Large intestine (tissue), 1 donor: ENCODE results near the gene CD48. TPM values are rescaled to one million over a fixed set of nuclear protein-coding genes. Genes with fewer than 3 reads are reported as not detected.

Experiments
- polyA plus RNA-seq: library from polyadenylated mRNA; unstranded; fragments of 120-200 nt; gene quantifications from one replicate; pipeline ENCODE4 v1.2.1, GENCODE V29; 2013

CD48 gene
- polyA plus RNA-seq, 1 donor: 8.6 TPM

Other genes starting within 250 kb of the CD48 start
- 1.6 TPM for gene SLAMF6, start 188.6 kb downstream of the CD48 start, polyA plus RNA-seq
- 1.7 TPM for gene CD84, start 132.3 kb downstream of the CD48 start, polyA plus RNA-seq
- gene SLAMF1, start 64.8 kb downstream of the CD48 start, polyA plus RNA-seq: 0.91 TPM
- 5.8 TPM for gene SLAMF7, start 27.4 kb upstream of the CD48 start, polyA plus RNA-seq
- gene LY9, start 84.4 kb upstream of the CD48 start, polyA plus RNA-seq: 0.72 TPM
- 2.1 TPM for gene CD244, start 151.1 kb upstream of the CD48 start, polyA plus RNA-seq
- gene ITLN1, start 173.4 kb upstream of the CD48 start, polyA plus RNA-seq: 452 TPM
- gene ITLN2, start 243.0 kb upstream of the CD48 start, polyA plus RNA-seq: 1.9 TPM